Esophagus mucosa (tissue), 1 donor: ENCODE results near the gene METTL13. TPM values are rescaled to one million over a fixed set of nuclear protein-coding genes. Genes with fewer than 3 reads are reported as not detected.

Experiments
- total RNA-seq: library from RNA; stranded (reverse); gene quantifications from one replicate; pipeline ENCODE4 v1.2.4, GENCODE V29; 2023
- donor health status: DM: yes; HTN: yes; CAD: no.

METTL13 gene
- total RNA-seq, 1 donor from 2014 or later: 15.4 TPM

Other genes with a start within 250 kb of the METTL13 start
- not detected for gene MYOCOS, start 159.4 kb upstream of the METTL13 start, total RNA-seq
- gene MYOC, start 129.0 kb upstream of the METTL13 start, total RNA-seq: 0.20 TPM
- 8.6 TPM for gene VAMP4, start 39.6 kb upstream of the METTL13 start, total RNA-seq
- 1.6 TPM for gene DNM3, start 59.8 kb downstream of the METTL13 start, total RNA-seq